GM08714 (cell line): ENCODE data around the gene NLGN3.
A peak's percentile ranks its signal among the peaks of the same experiment; 100 is the strongest.

Experiments
- H3K4me3 ChIP-seq: fragments of 200-500 bp; sonication (Bioruptor generic); 2 replicates; pipeline ENCODE4 v1.5.1; 2014; ENCODE audit warnings: mild to moderate bottlenecking, low read length, inconsistent platforms
- ZNF274 ChIP-seq: IDR thresholded peaks from 2 replicates; pipeline ENCODE4 v1.6.1; 2012; ENCODE audit warnings: mild to moderate bottlenecking, low read depth, low read length

NLGN3 gene

DNA sequence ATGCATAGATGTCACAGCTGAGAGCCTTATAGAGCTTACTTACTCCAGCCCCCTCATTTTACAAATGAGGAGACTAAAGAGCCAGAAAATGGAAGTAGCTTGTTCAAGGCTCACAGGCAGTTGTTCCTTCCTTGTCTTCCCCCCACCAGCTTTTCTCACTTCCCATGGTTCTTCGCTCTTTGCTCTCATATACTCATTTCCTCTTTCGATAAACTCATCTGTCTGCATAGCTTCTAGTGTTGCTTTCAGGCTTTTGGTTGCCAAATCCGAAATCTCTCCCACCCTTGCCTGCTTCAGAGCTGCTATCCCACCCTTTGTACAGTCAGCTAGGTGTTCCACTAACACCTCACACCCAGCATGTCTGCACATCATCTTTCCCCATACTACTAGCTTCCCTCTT is 53.4 kb downstream of the NLGN3 start:
- no peak for TF ChIP-seq ZNF274
- peak overlapping the region; percentile 93 for H3K4me3 ChIP-seq

DNA sequence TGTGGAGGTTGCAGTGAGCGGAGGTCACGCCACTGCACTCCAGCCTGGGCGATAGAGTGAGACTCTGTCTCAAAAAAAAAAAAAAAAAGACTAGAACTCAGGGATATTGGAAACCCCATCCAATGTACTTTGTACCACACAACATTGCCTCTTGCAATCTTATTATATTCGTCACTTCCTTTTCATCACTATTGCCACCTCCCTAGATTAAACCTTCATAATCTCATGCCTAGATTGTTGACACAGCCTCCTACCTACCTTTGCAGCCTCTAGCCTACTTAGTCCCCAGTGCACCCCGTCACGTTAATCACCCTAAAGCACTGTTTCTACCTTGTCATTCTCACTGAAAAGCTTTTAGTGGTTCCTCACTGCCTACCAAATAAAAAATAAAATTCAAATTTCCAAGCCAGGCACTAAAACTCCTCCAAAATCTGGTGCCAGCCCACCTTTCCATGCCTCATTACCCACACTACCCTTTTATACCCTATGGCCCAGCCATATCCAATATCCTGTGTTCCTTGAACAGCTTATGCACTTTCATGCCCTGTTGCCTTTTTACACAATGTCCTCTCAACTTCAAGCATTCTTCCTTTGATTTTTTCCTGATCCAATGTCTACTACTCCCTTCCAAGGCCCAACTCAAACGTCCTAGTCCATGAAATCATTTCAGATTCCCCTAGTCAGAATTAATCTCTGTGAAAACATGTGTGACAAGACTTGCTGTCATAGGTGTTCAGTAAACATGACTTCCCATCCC is 54.8 kb downstream of the NLGN3 start:
- no peak overlapping the region for H3K4me3 ChIP-seq
- TF ChIP-seq ZNF274: no peak

DNA sequence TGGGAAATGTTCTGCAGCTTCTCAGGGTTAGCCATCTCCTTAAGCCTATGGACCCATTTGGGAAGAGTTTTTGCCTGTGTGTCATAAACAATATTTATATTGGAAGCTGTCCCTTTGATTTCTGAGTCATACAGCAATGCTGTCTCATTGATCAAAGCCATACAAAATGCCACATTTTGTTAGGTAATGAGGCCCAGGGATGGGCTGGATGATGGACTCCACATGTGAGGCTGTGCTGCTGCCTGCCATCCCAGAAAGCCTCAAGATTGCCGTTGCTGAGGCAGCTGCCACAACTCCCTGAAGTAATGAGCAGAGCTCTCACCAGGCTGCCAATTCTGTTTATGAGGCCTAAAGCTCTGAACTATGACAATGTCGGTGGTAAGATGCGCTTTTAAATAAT is 66.2 kb downstream of the NLGN3 start:
- H3K4me3 ChIP-seq: no peak overlapping the region
- TF ChIP-seq ZNF274: no peak

DNA sequence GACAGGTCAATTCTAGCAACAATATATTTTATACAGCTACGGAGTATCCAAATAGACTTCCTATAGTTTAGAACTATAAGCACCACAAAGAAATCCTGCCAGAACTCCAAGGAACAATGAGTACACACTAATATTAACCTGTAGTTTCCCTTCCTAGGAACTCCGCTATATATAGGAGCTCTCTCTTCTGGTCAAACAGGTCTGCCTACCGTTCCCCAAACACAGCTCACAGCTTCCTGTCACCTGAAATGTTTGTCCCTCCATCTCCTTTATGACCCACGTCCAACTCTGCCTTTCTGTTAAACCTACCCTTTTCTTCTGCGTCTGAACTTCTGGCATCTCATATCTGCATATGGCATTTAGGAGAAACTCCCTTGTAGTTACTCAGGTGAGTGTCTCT is 67.9 kb downstream of the NLGN3 start:
- H3K4me3 ChIP-seq: no peak overlapping the region
- no peak for TF ChIP-seq ZNF274

DNA sequence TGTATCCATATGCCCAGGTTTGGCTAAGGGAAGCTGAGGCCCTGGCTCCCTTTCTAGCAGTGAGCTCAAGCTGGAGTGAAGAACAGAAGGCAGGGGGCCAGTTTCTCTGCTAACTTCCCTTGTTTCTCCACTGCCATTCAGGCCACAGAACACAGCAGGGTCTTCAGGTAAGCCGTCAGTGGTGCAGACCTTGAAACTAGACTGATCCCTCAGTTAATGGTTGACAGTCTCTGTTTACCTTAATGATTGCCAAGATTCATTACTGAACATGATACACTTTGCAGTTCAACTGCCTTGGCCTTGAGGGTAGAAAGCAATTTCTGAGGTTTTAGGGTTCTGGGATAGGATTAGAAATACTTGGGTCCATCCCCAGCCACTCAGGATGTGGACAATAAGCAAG is 69.5 kb downstream of the NLGN3 start:
- no peak for TF ChIP-seq ZNF274
- H3K4me3 ChIP-seq: no peak overlapping the region

DNA sequence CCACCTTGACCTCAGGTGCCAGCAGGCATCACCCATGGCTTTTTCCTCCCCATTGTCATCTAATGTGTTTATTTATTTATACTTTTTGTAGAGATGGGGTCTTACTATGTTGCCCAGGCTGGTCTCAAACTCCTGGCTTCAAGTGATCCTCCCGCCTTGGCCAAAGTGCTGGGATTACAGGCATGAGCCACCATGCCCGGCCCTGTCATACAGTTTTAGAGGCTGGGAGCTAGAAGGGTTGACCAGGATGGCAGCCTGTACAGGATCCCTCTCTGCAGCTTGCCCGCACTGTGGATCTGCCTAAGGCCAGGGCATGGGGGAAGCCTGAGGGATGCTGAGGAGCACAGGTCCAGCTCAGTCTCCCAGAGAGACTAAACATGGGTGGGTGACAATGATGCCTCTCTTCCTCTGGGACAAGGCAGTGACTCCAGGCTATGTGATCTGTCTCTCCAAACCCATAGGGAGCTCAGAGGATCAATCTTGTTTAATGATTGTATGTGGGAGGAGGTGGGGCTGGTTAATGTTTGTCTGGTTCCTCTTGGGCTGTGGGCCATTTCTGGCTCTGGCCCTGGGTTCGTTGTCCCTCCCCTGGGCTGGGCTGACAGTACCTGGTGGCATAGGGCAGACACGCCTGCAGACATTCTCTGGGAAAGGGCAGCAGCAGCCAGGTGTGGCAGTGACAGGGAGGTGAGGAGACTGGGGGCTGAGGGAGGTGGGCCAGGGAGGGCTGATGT is 70.1 kb downstream of the NLGN3 start:
- H3K4me3 ChIP-seq: no peak overlapping the region

DNA sequence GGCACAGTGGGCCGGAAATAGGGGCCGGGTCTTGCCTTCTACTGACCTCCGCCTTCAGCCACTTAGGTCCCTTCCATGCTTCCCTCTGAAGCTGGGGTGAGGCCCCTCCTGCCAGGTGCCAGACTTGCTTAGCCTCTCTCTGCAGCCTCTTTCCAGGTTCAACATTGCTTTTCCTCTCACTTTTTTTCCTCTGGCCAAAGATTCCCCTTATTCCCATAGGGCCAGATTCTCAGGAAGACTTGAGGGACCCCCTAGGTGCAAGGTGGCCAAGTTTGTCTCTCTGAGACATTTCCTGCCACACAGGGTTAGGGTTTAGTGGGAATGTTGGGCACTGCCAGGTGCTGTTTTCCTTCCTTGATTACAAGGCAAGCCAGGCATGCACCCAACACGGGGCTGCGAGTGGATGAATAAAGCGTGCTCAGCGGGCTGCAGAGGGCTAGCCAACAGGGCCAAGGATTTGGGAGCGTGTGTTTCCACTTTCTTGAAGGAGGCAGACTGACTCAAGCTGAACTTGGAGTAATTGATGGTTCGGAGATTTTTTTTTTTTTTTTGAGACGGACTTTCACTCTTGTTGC is 70.8 kb downstream of the NLGN3 start:
- H3K4me3 ChIP-seq: no peak overlapping the region
- no peak for TF ChIP-seq ZNF274

More for the DNA sequence above, 70.1 kb downstream of the NLGN3 start:
- no peak for TF ChIP-seq ZNF274

DNA sequence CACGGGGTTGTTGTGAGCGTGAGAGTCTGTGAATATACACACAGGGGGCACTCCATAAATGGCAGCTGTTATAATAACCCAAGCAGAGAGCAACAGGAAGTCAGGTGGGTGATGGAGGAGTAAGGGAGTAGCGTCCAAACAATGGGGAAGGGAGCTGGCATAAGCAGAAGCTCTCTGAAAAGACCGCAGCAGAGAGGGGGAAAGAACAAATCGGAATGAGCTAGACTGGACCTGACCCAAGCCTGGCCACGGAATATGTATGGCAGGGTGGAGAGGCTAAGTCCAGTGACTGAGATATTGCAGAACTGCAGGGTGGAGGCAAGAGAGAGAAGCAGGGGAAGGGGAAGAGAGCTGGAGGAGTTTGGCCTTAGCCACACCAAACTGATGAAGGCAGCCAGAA is 71.8 kb downstream of the NLGN3 start:
- TF ChIP-seq ZNF274: no peak
- H3K4me3 ChIP-seq: no peak overlapping the region

DNA sequence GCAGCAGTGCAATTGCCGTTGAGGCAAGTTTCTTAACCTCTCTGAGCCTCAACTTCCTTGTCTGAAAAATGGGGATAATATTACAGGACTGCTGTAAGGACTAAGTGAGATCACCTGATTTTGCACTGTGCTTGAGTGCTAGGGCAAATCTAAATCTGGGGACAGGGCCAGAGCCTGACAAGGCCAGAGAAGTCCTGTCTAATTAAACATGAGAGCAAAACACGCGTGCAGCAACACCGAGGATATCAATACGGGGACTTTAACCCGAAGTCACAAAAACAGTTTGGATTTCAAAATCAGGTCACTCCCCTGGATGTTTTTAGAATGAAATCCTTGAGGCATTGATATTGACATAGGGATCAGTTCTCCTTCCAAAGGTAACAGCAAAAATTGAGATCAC is 72.7 kb downstream of the NLGN3 start:
- TF ChIP-seq ZNF274: no peak
- no peak overlapping the region for H3K4me3 ChIP-seq
